ENCODE data around the gene ASGR2.

DNA sequence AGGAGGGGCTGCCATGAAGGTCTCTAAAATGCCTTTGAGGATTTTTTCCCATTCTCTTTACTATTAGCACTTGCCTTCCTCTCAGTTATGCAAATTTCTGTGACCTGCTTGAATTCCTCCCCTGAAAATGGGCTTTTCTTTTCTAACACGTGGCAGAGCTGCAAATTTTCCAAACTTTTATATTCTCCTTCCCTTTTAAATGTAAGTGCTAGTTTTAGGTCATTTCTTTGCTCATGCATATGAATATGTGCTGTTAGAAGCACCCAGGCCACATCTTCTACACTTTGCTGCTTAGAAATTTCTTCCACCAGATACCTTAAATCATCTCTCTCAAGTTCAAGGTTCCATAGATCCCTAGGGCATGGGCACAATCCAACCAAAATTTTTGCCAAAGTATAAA lies 46.4 kb downstream of the ASGR2 start:
- TF ChIP-seq, protein P1, sequence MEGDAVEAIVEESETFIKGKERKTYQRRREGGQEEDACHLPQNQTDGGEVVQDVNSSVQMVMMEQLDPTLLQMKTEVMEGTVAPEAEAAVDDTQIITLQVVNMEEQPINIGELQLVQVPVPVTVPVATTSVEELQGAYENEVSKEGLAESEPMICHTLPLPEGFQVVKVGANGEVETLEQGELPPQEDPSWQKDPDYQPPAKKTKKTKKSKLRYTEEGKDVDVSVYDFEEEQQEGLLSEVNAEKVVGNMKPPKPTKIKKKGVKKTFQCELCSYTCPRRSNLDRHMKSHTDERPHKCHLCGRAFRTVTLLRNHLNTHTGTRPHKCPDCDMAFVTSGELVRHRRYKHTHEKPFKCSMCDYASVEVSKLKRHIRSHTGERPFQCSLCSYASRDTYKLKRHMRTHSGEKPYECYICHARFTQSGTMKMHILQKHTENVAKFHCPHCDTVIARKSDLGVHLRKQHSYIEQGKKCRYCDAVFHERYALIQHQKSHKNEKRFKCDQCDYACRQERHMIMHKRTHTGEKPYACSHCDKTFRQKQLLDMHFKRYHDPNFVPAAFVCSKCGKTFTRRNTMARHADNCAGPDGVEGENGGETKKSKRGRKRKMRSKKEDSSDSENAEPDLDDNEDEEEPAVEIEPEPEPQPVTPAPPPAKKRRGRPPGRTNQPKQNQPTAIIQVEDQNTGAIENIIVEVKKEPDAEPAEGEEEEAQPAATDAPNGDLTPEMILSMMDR (IDR thresholded peaks at IDR 0.05) = no peak
- no peak for TF ChIP-seq POLR2A (IDR thresholded peaks at IDR 0.05)

Measured in testis (tissue), 2 donors.